Fibroblast of skin of scalp (primary cell): Measurements from ENCODE around the gene FBXO30.
A peak's percentile ranks its signal among the peaks of the same experiment; 100 is the strongest.

Source experiments
- DNase-seq: peaks from one replicate; pipeline ENCODE4 v3.0.0-alpha.2; 2013

The FBXO30 gene

GRCh38 chr6:145816392-145816791 lies 1.8 kb upstream of the FBXO30 start:
- DNase-seq, result no peak

- DNase-seq, result peak; percentile 37
Observed at GRCh38 chr6:145815309-145816274, 997 bp upstream of the FBXO30 start.

- peak; percentile 54 for DNase-seq
Observed at GRCh38 chr6:145814035-145814500, 527 bp downstream of the FBXO30 start.

DNA sequence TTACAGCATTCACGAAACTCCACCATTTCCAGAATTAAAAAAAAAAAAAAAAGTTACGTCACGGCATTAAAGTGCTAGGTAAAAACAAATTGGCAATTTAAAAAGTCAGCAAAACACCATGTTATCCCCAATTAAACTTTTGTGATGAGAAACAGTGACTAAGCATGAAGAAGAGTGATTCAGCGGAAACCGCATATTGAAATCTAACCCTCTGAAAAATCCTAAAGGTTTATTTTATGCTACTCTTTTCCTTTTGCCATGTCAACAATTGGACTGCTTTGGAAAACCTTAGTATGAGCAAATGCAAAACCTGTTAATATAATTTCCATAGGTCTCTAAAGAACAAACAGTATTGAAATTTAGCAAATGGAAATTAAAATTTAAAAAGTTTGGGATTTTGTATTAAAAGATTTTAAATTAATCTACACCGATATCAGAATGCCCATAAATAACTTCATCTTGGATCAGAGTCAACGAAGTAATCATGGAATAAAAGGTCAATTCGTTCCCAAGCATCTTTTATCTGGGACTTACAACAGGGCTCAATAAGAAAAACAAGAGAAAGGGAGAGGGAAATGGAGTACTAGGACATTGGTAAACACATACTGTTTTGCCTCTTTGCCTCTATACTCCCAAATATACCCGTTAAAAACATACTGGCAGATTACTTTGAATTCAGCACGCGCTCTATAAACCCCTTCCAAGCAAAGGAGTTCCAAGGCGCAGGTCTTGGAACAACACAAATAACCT lies 1.1 kb downstream of the FBXO30 start:
- DNase-seq, result peak; percentile 68

- no peak for DNase-seq
Observed at GRCh38 chr6:145811741-145812140, 2.9 kb downstream of the FBXO30 start.

DNA sequence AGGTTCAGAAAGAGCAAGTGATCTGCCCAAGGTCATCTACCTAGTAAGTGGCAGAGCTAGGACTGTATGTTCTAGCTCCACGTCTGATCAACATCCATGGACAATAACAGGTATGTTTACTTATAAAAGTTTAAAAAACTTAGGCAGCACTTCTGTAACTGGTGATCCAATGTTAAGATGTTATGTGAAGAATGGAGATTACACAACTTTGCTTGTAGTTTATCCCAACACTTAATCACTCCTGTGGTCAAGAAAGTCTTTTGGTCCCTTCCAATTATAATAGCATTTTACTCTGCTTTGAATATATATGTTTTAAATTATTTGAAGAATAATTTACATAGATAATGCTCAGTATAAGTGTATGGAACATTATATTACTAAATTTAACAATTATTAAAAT lies 4.8 kb downstream of the FBXO30 start:
- peak; percentile 15 for DNase-seq

- DNase-seq, result no peak
Observed at GRCh38 chr6:145809211-145809610, 5.4 kb downstream of the FBXO30 start.

GRCh38 chr6:145808239-145808638 lies 6.4 kb downstream of the FBXO30 start:
- no peak for DNase-seq

DNA sequence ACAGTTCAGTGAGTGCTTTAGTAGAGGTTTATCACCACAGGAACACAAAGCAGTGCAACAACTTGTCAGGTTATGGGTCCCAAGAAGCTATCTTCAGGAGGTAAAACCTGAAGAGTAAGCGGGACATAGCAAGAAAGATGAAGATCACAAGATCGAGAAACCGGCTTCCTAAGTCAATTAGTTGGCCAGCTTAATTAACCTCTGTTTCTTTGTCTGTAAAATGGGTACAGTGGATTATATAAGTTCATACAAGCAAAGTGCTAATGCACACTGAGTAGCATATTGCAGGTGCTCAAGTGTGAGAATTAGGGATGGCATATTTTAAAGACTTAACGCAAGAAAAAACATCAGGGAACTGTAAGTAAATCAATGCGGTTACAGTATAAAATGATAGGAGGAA lies 12.5 kb downstream of the FBXO30 start:
- DNase-seq, result no peak

DNA sequence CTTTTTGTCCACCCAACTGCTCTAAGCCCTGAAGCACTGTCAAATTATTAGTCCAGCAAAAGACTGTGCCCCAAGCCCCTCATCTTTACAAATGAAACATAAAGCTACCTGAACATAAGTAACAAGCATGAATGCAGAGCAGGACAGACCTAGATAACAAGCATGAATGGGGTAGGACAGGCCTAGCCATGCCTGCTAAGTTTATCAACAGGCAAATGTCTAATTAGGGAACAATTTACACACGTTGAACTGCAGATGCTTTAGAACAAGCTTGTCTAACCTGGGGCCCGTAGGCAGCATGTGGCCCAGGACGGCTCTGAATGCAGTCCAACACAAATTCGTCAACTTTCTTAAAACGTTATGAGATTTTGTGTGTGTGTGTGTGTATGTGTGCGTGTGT lies 13.6 kb downstream of the FBXO30 start:
- no peak for DNase-seq

- peak; percentile 65 for DNase-seq
Observed at GRCh38 chr6:145798530-145798929, 16.1 kb downstream of the FBXO30 start.

- no peak for DNase-seq
Observed at GRCh38 chr6:145789443-145789842, 25.2 kb downstream of the FBXO30 start.

DNA sequence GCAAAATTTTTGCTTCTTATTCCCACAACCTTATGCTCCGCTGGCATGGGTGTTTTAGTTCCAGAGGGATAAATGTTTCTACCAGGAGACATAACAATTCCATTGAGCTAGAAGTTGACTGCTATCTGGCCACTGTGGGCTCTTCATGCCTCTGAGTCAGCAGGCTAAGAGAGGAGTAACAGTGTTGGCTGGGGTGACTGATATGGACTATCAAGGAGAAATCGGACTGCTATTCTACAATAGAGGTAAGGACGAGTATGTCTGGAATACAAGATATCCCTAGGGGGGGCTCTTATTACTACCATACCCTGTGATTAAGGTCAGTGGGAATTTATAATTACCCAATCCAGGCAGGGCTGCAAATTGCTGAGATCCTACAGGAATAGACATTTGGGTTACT lies 26.9 kb downstream of the FBXO30 start:
- no peak for DNase-seq

DNA sequence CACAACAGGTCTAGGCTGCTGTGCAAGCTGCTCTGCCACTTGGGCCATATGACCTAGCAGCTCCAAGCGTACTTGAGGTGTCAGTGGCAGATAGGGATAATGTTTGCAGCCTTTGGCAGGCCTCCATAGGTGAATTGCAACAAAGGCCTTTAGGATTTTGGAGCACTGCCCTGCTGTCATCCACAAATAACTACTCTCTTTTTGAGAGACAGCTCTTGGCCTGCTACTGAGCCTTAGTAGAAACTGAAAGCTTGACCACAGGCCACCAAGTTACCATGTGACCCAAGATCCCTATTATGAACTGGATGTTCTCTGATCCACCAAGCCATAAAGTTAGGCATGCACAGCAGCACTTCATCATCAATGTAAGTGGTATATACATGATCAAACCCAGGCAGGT lies 29.9 kb downstream of the FBXO30 start:
- DNase-seq, result no peak

- DNase-seq, result no peak
Observed at GRCh38 chr6:145783796-145784195, 30.8 kb downstream of the FBXO30 start.

DNA sequence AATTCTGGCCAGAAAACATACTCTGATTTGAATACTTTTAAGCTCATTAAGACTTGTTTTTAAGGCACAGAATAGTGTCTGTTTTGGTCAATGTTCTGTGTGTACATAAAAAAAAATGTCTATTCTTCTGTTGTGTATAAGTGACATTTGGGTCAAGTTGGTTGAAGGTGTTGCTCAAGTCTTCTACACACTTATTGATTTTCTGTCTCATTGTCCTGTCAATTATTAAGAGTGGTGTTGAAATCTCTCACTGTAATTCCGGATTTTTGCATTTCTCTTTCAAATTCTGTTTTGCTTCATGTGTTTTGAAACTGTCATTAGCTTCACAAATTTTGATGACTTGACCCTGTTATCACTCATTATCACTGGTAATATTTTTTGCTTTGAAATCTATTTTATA lies 41.7 kb downstream of the FBXO30 start:
- no peak for DNase-seq

DNA sequence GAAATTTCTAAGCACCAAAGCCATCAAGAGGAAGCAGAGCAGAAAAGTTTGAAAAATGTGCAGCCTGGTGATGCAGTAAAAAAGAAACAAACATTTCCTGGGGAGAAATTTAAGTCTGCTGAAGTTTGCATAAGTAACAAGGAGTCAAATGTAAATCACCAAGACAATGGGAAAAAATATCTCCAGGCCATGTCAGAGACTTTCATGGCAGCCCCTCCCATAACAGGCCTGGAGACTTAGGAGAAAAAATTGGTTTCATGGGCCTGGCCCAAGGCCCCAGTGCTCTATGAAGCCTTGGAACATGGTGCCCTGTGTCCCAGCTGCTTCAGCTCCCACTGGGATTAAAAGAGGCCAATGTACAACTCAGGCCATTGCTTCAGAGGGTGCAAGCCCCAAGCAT lies 49.1 kb downstream of the FBXO30 start:
- DNase-seq, result no peak

DNA sequence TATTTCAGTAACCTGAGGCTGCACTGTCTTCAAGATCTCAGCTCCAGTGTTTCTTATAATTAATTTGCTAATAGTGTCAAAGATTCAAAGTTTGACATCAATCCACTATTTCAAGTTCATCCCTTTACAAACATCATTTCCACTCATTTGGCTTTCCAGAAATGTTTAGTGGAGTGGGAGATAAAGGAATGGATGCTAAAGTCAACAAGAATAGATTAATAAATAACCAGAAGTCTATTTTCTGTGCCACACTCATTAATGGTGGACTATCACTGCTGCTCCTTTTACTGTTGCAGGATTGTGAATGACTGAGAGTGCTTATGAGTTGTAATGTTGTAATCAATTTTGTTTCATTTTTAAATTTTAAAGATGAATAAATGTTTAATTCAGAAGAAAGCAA lies 50.9 kb downstream of the FBXO30 start:
- DNase-seq, result no peak

- DNase-seq, result no peak
Observed at GRCh38 chr6:145761584-145761983, 53.0 kb downstream of the FBXO30 start.

DNA sequence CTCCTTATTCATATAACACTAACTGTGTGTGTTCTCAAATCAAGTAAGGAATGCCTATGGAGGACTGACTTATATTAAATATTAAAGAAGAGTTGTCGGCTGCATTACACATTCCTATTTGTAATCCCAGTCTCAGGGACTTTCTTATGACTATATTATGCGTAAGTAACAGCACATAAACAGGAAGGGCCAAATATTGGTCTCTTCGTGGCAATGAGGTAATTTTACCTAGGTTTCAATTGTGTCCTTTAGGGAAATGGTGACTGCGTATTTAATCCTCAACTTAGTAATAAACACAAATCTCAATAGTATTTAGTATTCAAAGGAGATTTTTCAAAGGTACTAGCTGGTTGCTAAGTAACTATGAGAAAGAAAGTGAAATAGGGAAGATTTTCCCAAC lies 56.5 kb downstream of the FBXO30 start:
- DNase-seq, result no peak

DNA sequence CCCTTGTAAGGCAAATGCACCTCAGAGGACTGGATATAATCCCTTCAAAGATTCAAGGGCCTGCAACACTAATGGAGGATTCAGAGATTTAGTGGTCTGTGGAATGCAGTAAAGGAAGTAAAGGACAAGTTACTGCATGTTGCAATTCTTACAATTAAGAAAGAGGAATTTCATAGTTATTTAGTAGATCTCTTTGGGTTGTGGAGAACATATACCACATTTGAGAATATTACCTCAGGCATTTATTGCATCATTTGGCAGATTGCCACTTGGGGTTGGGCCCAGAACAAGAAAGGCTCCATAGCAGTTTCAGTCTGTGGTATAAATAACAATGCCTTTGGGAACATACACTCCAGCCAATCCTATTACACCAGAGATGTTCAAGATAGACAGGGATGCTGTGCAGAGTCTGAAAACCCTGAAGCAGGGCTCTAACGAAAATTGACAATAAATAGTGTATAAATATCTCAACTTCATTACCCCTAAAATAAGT lies 58.4 kb downstream of the FBXO30 start:
- peak; percentile 96 for DNase-seq

GRCh38 chr6:145755682-145756081 lies 58.9 kb downstream of the FBXO30 start:
- DNase-seq, result no peak

DNA sequence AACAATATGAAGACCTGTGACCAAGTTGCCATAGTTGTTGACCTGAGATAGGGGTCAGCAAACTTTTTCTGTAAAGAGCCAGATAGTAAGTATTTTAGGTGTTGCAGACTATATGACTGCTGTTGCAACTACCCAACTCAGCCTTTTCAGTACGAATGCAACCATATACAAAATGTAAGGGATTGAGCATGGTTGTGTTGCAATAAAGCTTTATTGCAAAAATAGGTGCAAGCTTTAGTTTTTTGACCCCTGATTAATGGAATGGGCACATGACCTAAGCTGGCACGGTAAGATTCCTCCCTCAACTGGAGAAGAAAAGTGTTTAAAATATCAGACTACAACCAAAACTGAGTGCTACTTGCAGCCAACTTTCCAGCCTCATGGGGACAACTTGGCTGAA lies 62.0 kb downstream of the FBXO30 start:
- no peak for DNase-seq

DNA sequence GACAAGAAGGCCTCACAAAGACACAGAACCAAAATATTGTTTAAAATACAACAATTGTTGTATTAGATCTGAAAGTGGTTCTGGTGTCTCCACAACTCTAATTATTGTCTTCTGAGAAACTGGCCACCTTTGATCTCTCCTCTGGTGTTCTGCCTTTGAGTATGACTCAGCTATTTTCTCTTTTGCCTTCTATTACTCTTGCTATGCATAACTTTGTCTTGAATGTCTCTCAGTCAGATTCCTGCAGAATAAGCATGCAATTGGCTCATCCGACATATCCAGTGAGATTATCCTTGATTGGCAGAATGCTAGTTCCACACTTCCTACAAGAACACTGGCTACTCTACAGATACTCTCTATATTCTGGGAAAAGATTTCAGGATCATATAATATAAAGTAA lies 65.0 kb downstream of the FBXO30 start:
- DNase-seq, result peak; percentile 87
